H1 (cell line): ENCODE data around the gene TRIOBP. TPM values are rescaled to one million over a fixed set of nuclear protein-coding genes. Genes with fewer than 3 reads are reported as not detected.
A peak's percentile ranks its signal among the peaks of the same experiment; 100 is the strongest.

Source experiments
- CTCF ChIA-PET: fragments of 300-600 bp; sonication (Branson Sonifier 250); formaldehyde crosslinking; loops from one replicate; lab custom pipeline; 2021; ENCODE audit not compliant: partially characterized antibody; lab: Charles Lee
- POLR2A ChIA-PET: fragments of 300-600 bp; sonication (Branson Sonifier 250); formaldehyde crosslinking; loops from one replicate; lab custom pipeline; 2021; ENCODE audit warnings: inconsistent platforms; ENCODE audit not compliant: partially characterized antibody; lab: Charles Lee
- DNase-seq, 2 experiments: peaks; one replicate each; pipeline versions ENCODE4 v3.0.0 to v3.0.0-alpha.2; 2010 to 2022; ENCODE audit warnings: low spot score in 2 of 2, low read depth in 1 of 2, mixed read lengths in 1 of 2
- FAIRE-seq: peaks from 2 replicates; lab custom pipeline; 2011; peaks lifted over from hg19 to GRCh38; lab: Jason Lieb, UNC
- H2AFZ ChIP-seq: 2 replicates; pipeline ENCODE4 v1.8.1; 2012; ENCODE audit warnings: low read length, inconsistent platforms
- H2AK5ac ChIP-seq: 2 replicates; pipeline ENCODE4 v1.6.1; 2013; ENCODE audit warnings: low read depth, low read length
- H2BK120ac ChIP-seq: replicated peaks from 2 replicates; pipeline ENCODE3; 2013; ENCODE audit warnings: low read depth, low read length, inconsistent platforms
- H2BK12ac ChIP-seq: 2 replicates; pipeline ENCODE4 v1.6.1; 2013; ENCODE audit warnings: low read depth, low read length
- H2BK15ac ChIP-seq: 2 replicates; pipeline ENCODE4 v1.6.1; 2013; ENCODE audit warnings: low read length
- H2BK20ac ChIP-seq: 2 replicates; pipeline ENCODE4 v1.6.1; 2013; ENCODE audit warnings: low read length
- H2BK5ac ChIP-seq: 2 replicates; pipeline ENCODE4 v1.6.1; 2013; ENCODE audit warnings: low read depth, low read length
- H3K14ac ChIP-seq: 2 replicates; pipeline ENCODE4 v1.6.1; 2013; ENCODE audit warnings: inconsistent platforms; ENCODE audit not compliant: insufficient read length
- H3K18ac ChIP-seq: 2 replicates; pipeline ENCODE4 v1.6.1; 2013; ENCODE audit warnings: low read length; ENCODE audit errors: extremely low read depth
- H3K23ac ChIP-seq: 2 replicates; pipeline ENCODE4 v1.6.1; 2013; ENCODE audit warnings: inconsistent platforms; ENCODE audit not compliant: insufficient read length
- H3K23me2 ChIP-seq: 2 replicates; pipeline ENCODE4 v1.6.1; 2013; ENCODE audit warnings: low read depth, low read length
- H3K27ac ChIP-seq: 2 replicates; pipeline ENCODE4 v1.6.1; 2011; ENCODE audit warnings: low read depth, low read length, inconsistent platforms
- H3K27me3 ChIP-seq, 4 experiments: replicated peaks in 1 of 4; 1 replicate in 1 of 4; 2 replicates in 3 of 4; pipeline versions ENCODE4 v1.6.1 to v1.8.1; 2011 to 2013; ENCODE audit warnings: low read length in 3 of 4, mild to moderate bottlenecking in 3 of 4, inconsistent platforms in 2 of 4, mixed read lengths in 2 of 4, moderate library complexity in 1 of 4; ENCODE audit not compliant: control insufficient read depth in 3 of 4, insufficient read depth in 3 of 4; ENCODE audit errors: extremely low read depth in 1 of 4
- H3K36me3 ChIP-seq, 4 experiments: 2 replicates each; pipeline versions ENCODE4 v1.6.1 to v1.8.1; 2011 to 2013; ENCODE audit warnings: mild to moderate bottlenecking in 4 of 4, low read length in 3 of 4, moderate library complexity in 2 of 4, control low read depth in 1 of 4, inconsistent platforms in 1 of 4; ENCODE audit not compliant: insufficient read depth in 4 of 4, control insufficient read depth in 2 of 4
- H3K4ac ChIP-seq: replicated peaks from 2 replicates; pipeline ENCODE3; 2013; ENCODE audit warnings: low read length, low read depth, mixed read lengths, inconsistent platforms; ENCODE audit not compliant: insufficient read length
- H3K4me1 ChIP-seq, 4 experiments: replicated peaks in 1 of 4; 1 replicate in 1 of 4; 2 replicates in 3 of 4; pipeline versions ENCODE4 v1.6.1 to v1.8.1; 2011 to 2013; ENCODE audit warnings: low read length in 3 of 4, inconsistent platforms in 2 of 4, mixed read lengths in 1 of 4; ENCODE audit not compliant: insufficient read depth in 4 of 4, control insufficient read depth in 3 of 4
- H3K4me2 ChIP-seq, 2 experiments: 2 replicates each; pipeline versions ENCODE4 v1.6.1 to v1.8.1; 2011 to 2013; ENCODE audit warnings: low read depth in 2 of 2, low read length in 2 of 2, control low read depth in 1 of 2, inconsistent platforms in 1 of 2, mild to moderate bottlenecking in 1 of 2; ENCODE audit not compliant: insufficient read depth in 1 of 2
- H3K4me3 ChIP-seq, 4 experiments: fragments of 200-600, 300-600 bp in 1 of 4; sonication (generic), shearing (Covaris generic), sonication (Bioruptor Twin) in 1 of 4; 2 replicates each; pipeline versions ENCODE4 v1.5.1 to v1.8.1; 2011 to 2016; ENCODE audit warnings: low read length in 4 of 4, low read depth in 3 of 4, control low read depth in 2 of 4, inconsistent platforms in 2 of 4, mild to moderate bottlenecking in 2 of 4, mixed read lengths in 1 of 4, moderate library complexity in 1 of 4; ENCODE audit not compliant: insufficient read depth in 2 of 4; ENCODE audit errors: extremely low read depth in 1 of 4
- H3K56ac ChIP-seq: replicated peaks from 2 replicates; pipeline ENCODE3; 2013; ENCODE audit warnings: low read depth, mild to moderate bottlenecking, mixed read lengths, low read length, inconsistent platforms; ENCODE audit not compliant: insufficient read length
- H3K79me1 ChIP-seq: 2 replicates; pipeline ENCODE4 v1.6.1; 2013; ENCODE audit warnings: low read depth, low read length, control low read depth
- H3K79me2 ChIP-seq, 2 experiments: 2 replicates each; pipeline versions ENCODE4 v1.6.1 to v1.8.1; 2012 to 2013; ENCODE audit warnings: low read length in 2 of 2, mild to moderate bottlenecking in 2 of 2, inconsistent platforms in 1 of 2; ENCODE audit not compliant: insufficient read depth in 2 of 2, control insufficient read depth in 1 of 2
- H3K9ac ChIP-seq, 4 experiments: replicated peaks in 1 of 4; 1 replicate in 1 of 4; 2 replicates in 3 of 4; pipeline versions ENCODE4 v1.6.1 to v1.8.1; 2011 to 2013; ENCODE audit warnings: low read depth in 3 of 4, low read length in 3 of 4, control low read depth in 2 of 4, mild to moderate bottlenecking in 2 of 4, moderate library complexity in 2 of 4, inconsistent platforms in 1 of 4; ENCODE audit errors: extremely low read depth in 1 of 4
- H3K9me3 ChIP-seq, 2 experiments: 2 replicates each; pipeline versions ENCODE4 v1.6.1 to v1.8.1; 2012 to 2013; ENCODE audit warnings: mild to moderate bottlenecking in 2 of 2, moderate library complexity in 2 of 2, control low read depth in 1 of 2, inconsistent platforms in 1 of 2, low read depth in 1 of 2, low read length in 1 of 2, mixed read lengths in 1 of 2; ENCODE audit not compliant: insufficient read depth in 2 of 2
- H4K20me1 ChIP-seq, 2 experiments: replicated peaks in 1 of 2; 2 replicates each; pipeline versions ENCODE3 to v1.8.1; 2011 to 2013; ENCODE audit warnings: inconsistent platforms in 2 of 2, low read length in 2 of 2, mild to moderate bottlenecking in 1 of 2; ENCODE audit not compliant: insufficient read depth in 2 of 2, control insufficient read depth in 1 of 2
- H4K5ac ChIP-seq: 2 replicates; pipeline ENCODE4 v1.6.1; 2013; ENCODE audit warnings: low read length, low read depth, mixed read lengths, inconsistent platforms; ENCODE audit not compliant: insufficient read length
- H4K8ac ChIP-seq: 2 replicates; pipeline ENCODE4 v1.8.0; 2013; ENCODE audit warnings: mild to moderate bottlenecking, moderate library complexity, low read length, inconsistent platforms; ENCODE audit not compliant: insufficient read depth; ENCODE audit errors: extremely low read depth
- H4K91ac ChIP-seq: replicated peaks from 2 replicates; pipeline ENCODE3; 2013; ENCODE audit warnings: low read length, mixed read lengths, inconsistent platforms; ENCODE audit not compliant: insufficient read length
- BACH1 ChIP-seq: IDR thresholded peaks from 2 replicates; pipeline ENCODE4 v1.6.1; 2012; ENCODE audit warnings: low read length, improper control_type of control experiment
- CHD2 ChIP-seq: IDR thresholded peaks from 2 replicates; pipeline ENCODE4 v1.6.1; 2012; ENCODE audit warnings: low read length, improper control_type of control experiment
- EZH2 ChIP-seq: fragments of 200-600 bp; sonication (generic); IDR thresholded peaks from 2 replicates; pipeline ENCODE4 v1.7.1; 2012; ENCODE audit warnings: low read depth, mild to moderate bottlenecking, moderate library complexity, low read length, inconsistent platforms; ENCODE audit not compliant: severe bottlenecking
- JUN ChIP-seq: IDR thresholded peaks from 2 replicates; pipeline ENCODE4 v1.6.1; 2011; ENCODE audit warnings: low read depth, mild to moderate bottlenecking, improper control_type of control experiment, low read length
- POLR2AphosphoS5 ChIP-seq: IDR thresholded peaks from 2 replicates; pipeline ENCODE4 v1.6.1; 2011; ENCODE audit warnings: low read depth, low read length
- RAD21 ChIP-seq, 2 experiments: IDR thresholded peaks in 1 of 2; conservative IDR thresholded peaks in 1 of 2; 2 replicates each; pipeline ENCODE4 v1.6.1; 2011; ENCODE audit warnings: low read depth in 2 of 2, low read length in 2 of 2, improper control_type of control experiment in 1 of 2, inconsistent platforms in 1 of 2, mild to moderate bottlenecking in 1 of 2, moderate library complexity in 1 of 2
- SP1 ChIP-seq: IDR thresholded peaks from 2 replicates; pipeline ENCODE4 v1.6.1; 2011; ENCODE audit warnings: low read depth, low read length
- TAF7 ChIP-seq: optimal IDR thresholded peaks from 2 replicates; pipeline ENCODE3; 2011; ENCODE audit warnings: low read depth, mild to moderate bottlenecking, inconsistent platforms, low read length, moderate library complexity, borderline replicate concordance
- WGBS, 2 experiments: shearing (Covaris generic) in 1 of 2; methylation state at CpG; one replicate each; pipeline versions ENCODE4 v1.1.6 to v1.1.7; 2013 to 2015; ENCODE audit warnings: low lambda C conversion rate in 2 of 2, mixed read lengths in 2 of 2, inconsistent platforms in 1 of 2, low coverage in 1 of 2, missing lambda C conversion rate in 1 of 2; ENCODE audit not compliant: insufficient replicate concordance in 2 of 2, insufficient coverage in 1 of 2, insufficient read length in 1 of 2; ENCODE audit errors: extremely low coverage in 1 of 2, missing lambda C conversion rate in 1 of 2; 5-methylcytosine and 5-hydroxymethylcytosine counted together
- polyA plus RNA-seq, 7 experiments: library from polyadenylated mRNA; depleted of rRNA in 3 of 7; stranded (reverse) in 5 of 7; unstranded in 2 of 7; fragments of >200 nt in 5 of 7; fragments of 200-250 nt in 2 of 7; gene quantifications; 1 replicate in 5 of 7; 2 replicates in 1 of 7; 4 replicates in 1 of 7; pipeline versions ENCODE4 v1.2.1 to v1.2.3, GENCODE V29; 2011 to 2013; ENCODE audit warnings: missing spikeins in 2 of 7, mixed read lengths in 2 of 7
- total RNA-seq: library from RNA; stranded (reverse); fragmentation: NEBNext Ultra II Directional; extraction: Animal tissue kit (Norgen Biotek cat#: 25700); gene quantifications from 2 replicates; pipeline ENCODE4 v1.2.1, GENCODE V29; 2021

TRIOBP gene
- total and polyA plus RNA-seq, 2 of the 8 experiments (the other 6 are each of a cell fraction or from before 2014, with no cell fraction given), result 18.2 to 27.3 TPM

GRCh38 chr22:37657590-37658132 is 39.2 kb upstream of the TRIOBP start:
- Histone ChIP-seq H3K79me1 (peaks cover 17% of the 10 kb centered on the region), H4K8ac (no peak overlapping the region), H2BK5ac (no peak overlapping the region), H3K4me2 (peak overlapping the region; percentile 82 to 96), H3K9me3 (no peaks in the 10 kb centered on the region), H3K4me1 (peaks cover 0 to 21% (median 6%) of the 10 kb centered on the region in 4 experiments; a peak in 5 of 7 replicates), H2BK20ac (no peak overlapping the region), H2BK120ac (no peak overlapping the region), H3K79me2 (peaks cover 25 to 35% of the 10 kb centered on the region in 2 experiments; a peak in 3 of 4 replicates), H2AFZ (peak overlapping the region; percentile 89; the same call in 1 of the 2 replicates), H3K4ac (no peak overlapping the region), H2BK15ac (no peak overlapping the region), H3K23me2 (peaks cover 11% of the 10 kb centered on the region), H3K27me3 (no peaks in the 10 kb centered on the region), H3K23ac (no peak overlapping the region), H3K4me3 (peak overlapping the region; percentile 44 to 94 (median 76)), H4K91ac (no peak overlapping the region), H2BK12ac (no peak overlapping the region), H3K9ac (0 out of 7 replicates have a peak overlapping the region, but pooled peaks of 1 of the 4 experiments have one; percentile 2), H3K18ac (no peak overlapping the region; the same call in 1 of the 2 replicates), H4K5ac (no peak overlapping the region), H4K20me1 (peaks cover 15 to 28% of the 10 kb centered on the region in 2 experiments), H2AK5ac (0 out of 2 replicates have a peak overlapping the region, but pooled peaks have one; percentile 9), H3K27ac (no peak overlapping the region), H3K36me3 (peaks cover 0 to 9% (median 0%) of the 10 kb centered on the region in 4 experiments; a peak in 2 of 8 replicates), H3K14ac (no peak overlapping the region), H3K56ac (no peak overlapping the region)
- ChIA-PET POLR2A (interaction anchor here (0.6 to 5.1 kb wide), 20 partner anchors 9 to 151 kb away, joined by 3 to 37 read pairs (median 4); partner anchors contain the start of genes GCAT, LGALS1 and TRIOBP), CTCF (interaction anchor here (0.8 to 12.1 kb wide), 15 partner anchors 17 to 171 kb away, joined by 3 to 165 read pairs (median 4); partner anchors contain the start of genes LGALS1, MFNG and SH3BP1)
- 29% methylated on average over 6 of the region's 6 CpGs; no CpG with 5 or more reads in 1 of the 2 experiments for WGBS, 2 experiments
- DNase-seq (no peak), FAIRE-seq (no peak)
- TF ChIP-seq POLR2AphosphoS5 (no peak; the same call in 1 of the 2 replicates), EZH2 (no peak), BACH1 (no peak), TAF7 (no peak), SP1 (no peak), CHD2 (no peak), RAD21 (IDR thresholded peaks at IDR 0.05 in 1 of 2, conservative IDR thresholded peaks at IDR 0.05 in 1 of 2; ENCODE audit: low read depth in 2 of 2, low read length in 2 of 2) (no peak), JUN (no peak)
